Measurements from ENCODE around the gene TEAD3.

GRCh38 chr6:35483062-35483461, 13.8 kb downstream of the TEAD3 start:
- TF ChIP-seq CTCF (IDR thresholded peaks at IDR 0.05) (no peak), POLR2A (IDR thresholded peaks at IDR 0.05) (no peak)

Measured in right lobe of liver (tissue), 4 donors.